Vagina (tissue), 2 donors: ENCODE measurements around the gene WIPF3. TPM values are rescaled to one million over a fixed set of nuclear protein-coding genes. Genes with fewer than 3 reads are reported as not detected.

Experiments
- DNase-seq, 2 donors: peaks; one replicate each; pipeline ENCODE4 v3.0.0-alpha.2; 2017; ENCODE audit errors: extremely low spot score in 2 of 2
- H3K27ac ChIP-seq: fragments of 200-600 bp; sonication (generic); one replicate; pipeline ENCODE4 v1.5.1; 2019
- H3K27me3 ChIP-seq: fragments of 200-600 bp; sonication (generic); one replicate; pipeline ENCODE4 v1.5.1; 2019
- H3K36me3 ChIP-seq, 2 donors: fragments of 200-600 bp; sonication (generic); one replicate each; pipeline ENCODE4 v1.5.1; 2017 to 2019
- H3K4me1 ChIP-seq: fragments of 200-600 bp; sonication (generic); one replicate; pipeline ENCODE4 v1.5.1; 2019
- H3K4me3 ChIP-seq, 2 donors: fragments of 200-600 bp; sonication (generic); 1 replicate in 1 of 2; 2 replicates in 1 of 2; pipeline ENCODE4 v1.5.1; 2016 to 2019
- H3K9me3 ChIP-seq: fragments of 200-600 bp; sonication (generic); one replicate; pipeline ENCODE4 v1.5.1; 2019
- POLR2A ChIP-seq, 2 donors: fragments of 450-650 bp; IDR thresholded peaks; one replicate each; pipeline ENCODE4 v1.6.1; 2017; ENCODE audit warnings: antibody characterized with exemption in 2 of 2, mild to moderate bottlenecking in 2 of 2, moderate library complexity in 2 of 2
- POLR2AphosphoS5 ChIP-seq, 2 donors: sonication (generic); formaldehyde crosslinking; IDR thresholded peaks; one replicate each; pipeline ENCODE4 v1.9.0; 2017; ENCODE audit warnings: antibody characterized with exemption in 2 of 2, mild to moderate bottlenecking in 2 of 2, low read depth in 1 of 2; ENCODE audit not compliant: insufficient read depth in 1 of 2
- intact Hi-C: fragments of 100-400 bp; cut with DNase I; formaldehyde crosslinking; loops from one replicate; pipeline ENCODE4 v1.15.1; 2023
- total RNA-seq: library from RNA; depleted of rRNA; stranded (reverse); fragments of >200 nt; gene quantifications from one replicate; pipeline ENCODE4 v1.2.3, GENCODE V29; 2016
- TF ChIP-seq, protein P1 (sequence below), 3 experiments: fragments of 450-650 bp in 2 of 3; fragments of 200-600 bp in 1 of 3; sonication (generic) in 1 of 3; IDR thresholded peaks; one replicate each; pipeline ENCODE4 v1.5.1; 2017 to 2019; ENCODE audit warnings: antibody characterized with exemption in 3 of 3, mild to moderate bottlenecking in 2 of 3, moderate library complexity in 2 of 3

Gene WIPF3
- total RNA-seq, 1 donor from 2014 or later = 0.25 TPM

DNA sequence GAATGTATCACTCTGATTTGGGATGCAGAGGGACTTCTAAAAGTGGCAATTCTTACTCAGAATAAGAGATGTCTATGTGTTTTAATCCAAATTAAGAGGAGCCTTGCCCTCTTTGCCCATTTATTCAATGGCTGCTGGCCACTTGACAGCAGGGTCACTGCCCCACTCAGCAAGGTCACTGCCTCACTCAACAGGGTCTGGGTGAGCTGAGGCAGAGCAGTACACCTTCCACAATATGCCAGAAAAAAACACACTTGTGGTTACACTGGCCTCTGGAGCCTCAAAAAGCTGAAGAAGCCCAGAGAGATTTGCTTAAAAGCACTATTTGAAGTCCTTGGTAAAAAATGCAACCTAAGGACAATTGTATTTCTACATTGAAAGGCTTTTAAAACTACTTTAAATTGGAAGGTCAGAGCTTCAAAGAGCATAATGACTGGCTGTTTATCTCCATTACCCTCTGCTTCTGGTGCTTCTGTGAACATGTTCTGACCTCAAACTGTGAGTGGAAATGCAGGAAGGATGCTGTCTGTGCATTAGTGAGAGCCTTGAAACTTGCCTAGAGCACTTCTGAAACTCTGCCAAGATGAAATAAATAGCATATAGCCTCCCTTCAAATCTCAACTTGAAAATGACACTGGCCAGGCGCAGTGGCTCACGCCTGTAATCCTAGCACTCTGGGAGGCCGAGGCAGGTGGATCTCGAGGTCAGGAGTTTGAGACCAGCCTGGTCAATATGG is 35.1 kb upstream of the WIPF3 start:
- intact Hi-C loops = no loop called here
- TF ChIP-seq POLR2AphosphoS5 (IDR thresholded peaks at IDR 0.05; ENCODE audit: insufficient read depth in 1 of 2, low read depth in 1 of 2) = no peak
- TF ChIP-seq, protein P1, sequence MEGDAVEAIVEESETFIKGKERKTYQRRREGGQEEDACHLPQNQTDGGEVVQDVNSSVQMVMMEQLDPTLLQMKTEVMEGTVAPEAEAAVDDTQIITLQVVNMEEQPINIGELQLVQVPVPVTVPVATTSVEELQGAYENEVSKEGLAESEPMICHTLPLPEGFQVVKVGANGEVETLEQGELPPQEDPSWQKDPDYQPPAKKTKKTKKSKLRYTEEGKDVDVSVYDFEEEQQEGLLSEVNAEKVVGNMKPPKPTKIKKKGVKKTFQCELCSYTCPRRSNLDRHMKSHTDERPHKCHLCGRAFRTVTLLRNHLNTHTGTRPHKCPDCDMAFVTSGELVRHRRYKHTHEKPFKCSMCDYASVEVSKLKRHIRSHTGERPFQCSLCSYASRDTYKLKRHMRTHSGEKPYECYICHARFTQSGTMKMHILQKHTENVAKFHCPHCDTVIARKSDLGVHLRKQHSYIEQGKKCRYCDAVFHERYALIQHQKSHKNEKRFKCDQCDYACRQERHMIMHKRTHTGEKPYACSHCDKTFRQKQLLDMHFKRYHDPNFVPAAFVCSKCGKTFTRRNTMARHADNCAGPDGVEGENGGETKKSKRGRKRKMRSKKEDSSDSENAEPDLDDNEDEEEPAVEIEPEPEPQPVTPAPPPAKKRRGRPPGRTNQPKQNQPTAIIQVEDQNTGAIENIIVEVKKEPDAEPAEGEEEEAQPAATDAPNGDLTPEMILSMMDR (IDR thresholded peaks at IDR 0.05) = no peak
- no peak for TF ChIP-seq POLR2A (IDR thresholded peaks at IDR 0.05)
- Histone ChIP-seq H3K27ac (no peak overlapping the region), H3K9me3 (no peaks in the 10 kb centered on the region), H3K36me3 (no peaks in the 10 kb centered on the region), H3K4me1 (no peaks in the 10 kb centered on the region), H3K27me3 (no peaks in the 10 kb centered on the region), H3K4me3 (no peak overlapping the region)
- DNase-seq = no peak

DNA sequence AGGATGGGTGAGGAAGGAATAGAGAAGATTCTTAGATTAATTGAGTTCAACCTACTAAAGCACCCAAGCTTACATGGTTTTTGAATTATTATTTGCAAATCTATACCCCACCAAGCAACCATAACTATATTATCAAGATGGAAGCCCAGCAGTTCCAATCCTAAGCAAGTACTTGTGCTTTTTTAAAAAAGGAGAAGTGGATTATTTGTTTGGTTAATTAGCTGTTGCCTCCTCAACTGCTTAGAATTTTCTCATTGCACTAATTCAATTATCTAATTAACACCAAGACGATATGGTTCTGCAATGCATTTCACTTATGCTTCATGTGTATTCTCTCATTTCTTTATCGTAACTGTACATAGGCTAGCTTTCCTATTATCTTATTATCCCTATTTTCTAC is 27.3 kb upstream of the WIPF3 start:
- no peak overlapping the region for H3K4me3 ChIP-seq
- no peak for DNase-seq
- H3K9me3 ChIP-seq = no peaks in the 10 kb centered on the region
- H3K4me1 ChIP-seq = no peaks in the 10 kb centered on the region
- no peaks in the 10 kb centered on the region for H3K27me3 ChIP-seq
- TF ChIP-seq POLR2AphosphoS5 (IDR thresholded peaks at IDR 0.05; ENCODE audit: insufficient read depth in 1 of 2, low read depth in 1 of 2) (no peak), POLR2A (IDR thresholded peaks at IDR 0.05) (no peak)
- TF ChIP-seq, protein P1 (IDR thresholded peaks at IDR 0.05) = no peak
- intact Hi-C loops = no loop called here
- no peaks in the 10 kb centered on the region for H3K36me3 ChIP-seq
- no peak overlapping the region for H3K27ac ChIP-seq

DNA sequence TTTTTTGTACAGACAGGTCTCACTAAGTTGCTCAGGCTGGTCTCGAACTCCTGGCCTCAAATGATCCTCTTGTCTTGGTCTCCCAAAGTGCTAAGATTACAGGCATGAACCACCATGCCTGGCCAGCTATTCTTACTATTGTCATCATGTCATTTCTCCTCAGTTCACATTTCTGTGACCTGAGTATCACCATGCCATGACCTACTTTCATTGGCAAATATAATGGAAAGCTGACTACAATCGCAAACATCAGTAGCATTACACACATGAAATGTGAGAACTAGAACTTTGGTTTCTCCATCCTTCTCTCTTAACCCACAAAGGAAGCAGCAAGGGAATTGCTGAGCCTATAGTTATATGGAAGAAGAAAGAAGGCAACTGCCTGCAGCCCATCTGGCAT is 26.0 kb upstream of the WIPF3 start:
- intact Hi-C loops = no loop called here
- Histone ChIP-seq H3K27me3 (no peaks in the 10 kb centered on the region), H3K36me3 (no peaks in the 10 kb centered on the region), H3K4me1 (no peaks in the 10 kb centered on the region), H3K9me3 (no peaks in the 10 kb centered on the region), H3K27ac (no peak overlapping the region), H3K4me3 (no peak overlapping the region)
- TF ChIP-seq POLR2A (IDR thresholded peaks at IDR 0.05) (no peak), POLR2AphosphoS5 (IDR thresholded peaks at IDR 0.05; ENCODE audit: insufficient read depth in 1 of 2, low read depth in 1 of 2) (no peak)
- TF ChIP-seq, protein P1 (IDR thresholded peaks at IDR 0.05) = no peak
- DNase-seq = no peak

DNA sequence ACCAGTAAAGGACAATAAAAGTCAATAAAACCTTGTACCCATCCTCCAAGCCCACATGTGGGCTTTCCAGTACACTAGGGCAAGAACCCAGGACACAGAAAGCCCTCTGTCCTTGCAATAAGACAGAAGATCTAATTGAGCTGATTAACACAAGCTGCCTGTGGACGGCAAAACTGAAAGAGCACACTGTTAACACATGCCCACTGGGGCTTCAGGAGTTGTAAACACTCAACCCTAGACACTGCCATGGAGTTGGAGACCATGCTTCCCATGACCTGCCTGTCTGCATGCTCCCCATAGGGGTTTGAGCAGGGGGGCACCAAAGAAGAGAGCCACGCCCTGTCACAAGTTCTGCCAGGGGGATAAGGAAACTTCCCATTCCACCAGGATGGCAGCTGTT is 22.6 kb upstream of the WIPF3 start:
- TF ChIP-seq POLR2A (IDR thresholded peaks at IDR 0.05) (no peak), POLR2AphosphoS5 (IDR thresholded peaks at IDR 0.05; ENCODE audit: insufficient read depth in 1 of 2, low read depth in 1 of 2) (no peak)
- TF ChIP-seq, protein P1 (IDR thresholded peaks at IDR 0.05) = no peak
- Histone ChIP-seq H3K27me3 (no peaks in the 10 kb centered on the region), H3K4me1 (no peaks in the 10 kb centered on the region), H3K36me3 (no peaks in the 10 kb centered on the region), H3K4me3 (no peak overlapping the region), H3K27ac (no peak overlapping the region), H3K9me3 (no peaks in the 10 kb centered on the region)
- intact Hi-C loops = no loop called here
- DNase-seq = no peak

DNA sequence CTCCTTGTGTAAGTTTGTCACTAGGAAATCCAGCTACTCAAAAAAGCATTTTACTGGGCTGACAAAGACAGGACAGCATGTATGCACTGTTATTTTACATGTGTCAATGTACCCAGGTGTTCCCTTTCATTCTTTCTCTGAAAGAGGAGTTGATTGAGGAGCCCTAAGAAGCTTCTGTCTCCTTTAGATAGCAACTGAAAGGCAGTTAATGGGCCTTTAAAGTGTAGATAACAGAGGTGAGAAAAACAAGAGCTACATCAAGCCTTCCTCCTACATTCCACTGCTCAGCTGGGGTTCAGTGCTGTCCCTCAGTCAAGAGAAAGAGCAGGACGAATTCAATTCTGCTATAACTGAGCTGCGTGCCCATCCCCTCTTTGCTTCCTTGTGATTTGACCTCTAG is 12.8 kb upstream of the WIPF3 start:
- no peak for DNase-seq
- TF ChIP-seq, protein P1 (IDR thresholded peaks at IDR 0.05) = no peak
- no peak for TF ChIP-seq POLR2AphosphoS5 (IDR thresholded peaks at IDR 0.05; ENCODE audit: insufficient read depth in 1 of 2, low read depth in 1 of 2)
- no peak for TF ChIP-seq POLR2A (IDR thresholded peaks at IDR 0.05)
- Histone ChIP-seq H3K4me3 (no peak overlapping the region), H3K27ac (no peak overlapping the region), H3K36me3 (no peaks in the 10 kb centered on the region), H3K27me3 (no peaks in the 10 kb centered on the region), H3K4me1 (no peaks in the 10 kb centered on the region), H3K9me3 (no peaks in the 10 kb centered on the region)
- intact Hi-C loops = no loop called here
